ENCODE measurements around the gene LEFTY2.
"Not testable (repeated sequence)": the region's sequence is repeated elsewhere in the genome, so short reads cannot be mapped to it uniquely, and the experiment has no call there.

The LEFTY2 gene

GRCh38 chr1:225941187-225941941 lies at the start of gene LEFTY2:
TSS of gene LEFTY2 (minus strand) at chr1:225941220. CDS start at chr1:225941140, 80 bp downstream.
- FAIRE-seq = no peak

- FAIRE-seq = no peak
Observed at GRCh38 chr1:225987491-225988316, 46.7 kb upstream of the LEFTY2 start.

- FAIRE-seq = no peak
Observed at GRCh38 chr1:225981714-225982113, 40.7 kb upstream of the LEFTY2 start.

GRCh38 chr1:225980005-225980836 lies 39.2 kb upstream of the LEFTY2 start:
- FAIRE-seq = no peak

GRCh38 chr1:225979421-225979820 lies 38.4 kb upstream of the LEFTY2 start:
- FAIRE-seq = no peak

GRCh38 chr1:225977937-225978748 lies 37.1 kb upstream of the LEFTY2 start:
- no peak for FAIRE-seq

- not testable (repeated sequence) for FAIRE-seq
Observed at GRCh38 chr1:225975146-225975545, 34.1 kb upstream of the LEFTY2 start.

GRCh38 chr1:225974454-225974853 lies 33.4 kb upstream of the LEFTY2 start:
- FAIRE-seq = no peak

- no peak for FAIRE-seq
Observed at GRCh38 chr1:225973158-225973557, 32.1 kb upstream of the LEFTY2 start.

GRCh38 chr1:225972344-225973152 lies 31.5 kb upstream of the LEFTY2 start:
- no peak for FAIRE-seq

GRCh38 chr1:225970592-225971157 lies 29.7 kb upstream of the LEFTY2 start:
- not testable (repeated sequence) for FAIRE-seq

GRCh38 chr1:225969751-225970150 lies 28.7 kb upstream of the LEFTY2 start:
- not testable (repeated sequence) for FAIRE-seq

GRCh38 chr1:225965231-225965630 lies 24.2 kb upstream of the LEFTY2 start:
- no peak for FAIRE-seq

GRCh38 chr1:225963735-225964530 lies 22.9 kb upstream of the LEFTY2 start:
- FAIRE-seq = no peak

GRCh38 chr1:225962440-225962975 lies 21.5 kb upstream of the LEFTY2 start:
- FAIRE-seq = no peak

- FAIRE-seq = no peak
Observed at GRCh38 chr1:225961659-225962439, 20.8 kb upstream of the LEFTY2 start.

- FAIRE-seq = no peak
Observed at GRCh38 chr1:225958041-225958440, 17.0 kb upstream of the LEFTY2 start.

GRCh38 chr1:225954753-225955152 lies 13.7 kb upstream of the LEFTY2 start:
- FAIRE-seq = no peak

- no peak for FAIRE-seq
Observed at GRCh38 chr1:225953315-225953714, 12.3 kb upstream of the LEFTY2 start.
